ENCODE results near the gene ATG4C.
A peak's percentile ranks its signal among the peaks of the same experiment; 100 is the strongest.

Gene ATG4C

DNA sequence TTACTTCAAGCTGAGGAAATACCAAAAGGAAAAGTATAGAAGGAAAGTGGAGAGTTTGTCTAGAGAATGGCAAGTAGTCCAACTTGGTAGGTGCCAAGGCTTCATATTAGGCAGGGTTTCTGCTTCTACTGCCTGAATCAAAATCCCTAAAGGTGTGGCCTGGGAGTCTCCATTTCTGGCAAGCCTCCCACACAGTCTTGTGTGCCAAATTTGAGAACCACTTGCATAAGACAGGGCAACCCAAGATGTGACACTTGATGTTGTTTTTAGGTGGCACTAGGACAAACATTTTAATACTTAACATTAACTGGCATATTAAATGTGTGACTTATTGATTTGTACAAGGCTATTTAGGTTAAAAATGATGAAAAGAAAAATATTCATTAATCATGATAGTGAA lies 60.1 kb downstream of the ATG4C start:
- DNase-seq = no peak

DNA sequence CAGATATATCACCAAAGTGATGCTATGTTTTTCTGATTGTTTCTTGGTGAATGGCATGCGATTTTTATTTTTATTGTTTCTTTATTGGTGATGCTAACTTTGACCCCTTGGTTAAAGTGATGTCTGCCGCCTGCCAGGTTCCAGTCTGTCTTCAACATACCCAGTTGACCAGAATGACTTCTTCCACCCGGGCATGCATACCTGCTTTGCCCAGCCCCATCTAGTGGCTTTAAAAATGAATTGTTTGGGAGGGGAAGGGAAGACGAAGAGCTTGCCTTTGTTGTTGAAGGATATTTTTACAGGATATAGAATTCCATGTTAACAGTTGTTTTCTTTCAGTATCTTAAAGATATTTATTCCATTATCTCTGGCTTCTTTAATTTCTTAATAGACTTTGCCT lies 65.1 kb downstream of the ATG4C start:
- DNase-seq = no peak

DNA sequence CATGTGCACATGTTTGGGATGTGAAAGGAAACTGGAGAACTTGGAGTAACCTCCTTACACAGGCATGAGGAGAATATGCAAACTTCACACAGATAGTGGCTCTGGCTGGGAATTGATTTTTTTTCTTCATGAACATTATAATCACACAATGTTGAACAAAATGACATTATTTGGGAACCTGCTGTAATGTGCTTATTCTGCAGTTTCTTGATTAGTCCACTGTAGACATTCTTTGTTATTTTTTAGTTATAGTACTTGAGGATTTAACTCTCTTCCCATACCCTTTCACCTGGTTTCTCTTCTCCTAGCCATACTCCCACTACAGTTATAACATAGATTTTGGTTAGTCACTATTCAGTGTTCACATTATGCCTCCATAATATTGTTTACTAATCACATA lies 68.3 kb downstream of the ATG4C start:
- no peak for DNase-seq

DNA sequence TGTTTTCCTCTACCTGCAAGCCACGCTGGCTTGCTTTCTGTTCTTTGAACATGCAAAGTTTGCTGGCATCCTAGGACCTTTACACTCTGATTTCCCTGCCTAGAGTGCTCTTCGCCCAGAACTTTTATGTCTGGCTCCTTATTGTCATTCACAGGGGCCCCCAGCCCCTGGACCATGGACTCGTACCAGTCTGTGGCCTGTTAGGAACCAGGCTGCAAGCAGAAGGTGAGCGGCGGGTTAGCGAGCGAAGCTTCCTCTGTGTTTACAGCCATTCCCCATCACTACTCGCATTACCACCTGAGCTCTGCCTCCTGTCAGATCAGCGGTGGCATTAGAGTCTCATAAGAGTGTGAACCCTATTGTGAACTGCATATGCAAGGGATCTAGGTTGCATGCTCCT lies 73.0 kb downstream of the ATG4C start:
- DNase-seq = no peak

DNA sequence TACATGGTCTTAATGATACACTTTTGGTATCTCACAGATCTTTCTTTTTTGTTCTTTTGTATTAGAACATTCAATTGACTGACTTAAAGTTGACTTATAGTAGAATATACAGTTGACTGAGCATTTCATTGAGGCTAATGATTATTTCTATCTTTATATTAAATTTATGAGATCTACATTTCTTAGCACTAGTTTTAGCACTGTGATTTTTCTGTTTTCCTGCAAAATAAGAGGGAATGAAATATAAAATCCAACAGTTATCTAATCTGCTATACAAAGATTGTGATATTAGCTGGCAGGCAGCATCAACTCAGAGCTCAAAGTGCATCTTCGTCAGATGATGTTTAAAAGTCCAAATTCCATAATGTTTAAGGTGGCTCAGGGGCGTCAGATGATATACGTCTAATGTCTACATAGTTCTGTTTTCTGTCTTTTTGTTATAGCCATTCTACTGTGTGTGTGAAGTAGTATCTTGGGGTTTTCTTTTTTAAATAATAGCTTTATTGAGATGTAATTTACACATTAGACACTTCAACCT lies 85.4 kb downstream of the ATG4C start:
- DNase-seq = no peak

DNA sequence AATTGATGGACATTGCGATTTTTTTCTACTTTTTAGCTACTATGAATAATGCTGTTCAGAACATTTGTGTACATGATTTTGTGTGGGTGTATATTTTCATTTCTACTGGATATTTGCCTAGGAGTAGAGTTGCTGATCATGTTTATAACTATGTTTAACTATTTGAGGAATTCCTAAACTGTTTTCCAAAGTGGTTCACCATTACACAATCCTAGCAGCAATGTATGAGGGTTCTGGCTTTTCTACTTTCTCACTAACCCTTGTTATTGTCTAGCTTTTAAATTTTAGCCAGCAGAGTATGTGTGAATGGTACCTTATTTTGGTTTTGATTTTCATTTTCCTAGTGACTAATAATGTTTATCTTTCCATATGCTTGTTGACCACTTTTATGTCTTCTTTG lies 86.2 kb downstream of the ATG4C start:
- DNase-seq = no peak

DNA sequence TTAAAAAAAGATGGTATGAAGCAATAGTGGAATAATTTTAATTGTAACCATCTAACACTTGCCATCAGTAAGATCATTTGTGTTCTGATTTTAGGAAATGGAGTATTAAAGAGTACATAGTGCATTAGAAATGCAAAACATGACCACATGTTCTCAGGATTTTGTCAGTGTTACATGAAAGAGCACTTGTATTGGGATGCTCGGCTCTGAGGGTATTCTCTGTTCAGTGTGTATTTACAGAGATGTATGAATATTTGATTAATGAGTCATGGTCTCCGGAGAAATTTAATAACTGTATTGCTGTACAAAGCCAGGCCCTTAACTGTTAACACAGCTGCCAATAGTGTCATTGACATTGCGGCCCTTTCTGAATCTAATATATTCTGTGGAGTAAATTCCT lies 91.7 kb downstream of the ATG4C start:
- no peak for DNase-seq

DNA sequence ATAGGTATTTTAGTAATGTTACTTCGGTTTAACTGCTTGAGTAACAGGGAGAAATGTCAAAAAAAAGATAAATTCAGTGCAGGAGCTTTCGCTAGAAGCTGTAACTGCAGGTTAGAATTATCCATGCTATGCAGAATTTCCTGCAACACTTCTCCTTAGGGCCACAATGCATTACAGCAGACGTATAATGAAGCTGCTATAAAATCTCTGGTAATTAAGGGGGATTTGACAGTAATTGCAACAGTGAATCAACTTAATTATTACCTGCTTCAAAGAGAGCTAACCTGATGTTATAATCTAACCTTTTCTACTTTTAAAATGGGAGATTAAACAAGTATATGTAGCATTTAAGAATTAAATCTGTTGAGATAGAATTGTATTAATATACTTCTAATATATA lies 92.6 kb downstream of the ATG4C start:
- no peak for DNase-seq

DNA sequence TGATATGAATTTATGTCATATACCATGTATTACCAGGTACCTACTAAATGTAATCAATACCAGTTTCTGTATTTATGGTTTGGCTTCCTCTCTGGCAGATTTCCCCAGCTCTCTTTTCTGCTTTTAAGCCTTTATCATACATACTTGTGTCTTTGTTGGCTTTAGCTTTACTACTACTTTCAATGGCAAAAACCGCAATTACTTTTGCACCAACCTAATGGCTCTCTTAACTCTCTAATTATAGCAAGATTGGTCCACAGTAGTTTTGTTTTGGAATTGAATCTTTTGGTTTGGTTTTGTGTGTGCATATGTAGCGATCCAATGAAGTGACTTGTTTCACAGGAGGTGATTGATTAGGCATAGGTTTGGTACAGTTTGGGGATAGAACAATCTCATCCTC lies 93.6 kb downstream of the ATG4C start:
- DNase-seq = no peak

DNA sequence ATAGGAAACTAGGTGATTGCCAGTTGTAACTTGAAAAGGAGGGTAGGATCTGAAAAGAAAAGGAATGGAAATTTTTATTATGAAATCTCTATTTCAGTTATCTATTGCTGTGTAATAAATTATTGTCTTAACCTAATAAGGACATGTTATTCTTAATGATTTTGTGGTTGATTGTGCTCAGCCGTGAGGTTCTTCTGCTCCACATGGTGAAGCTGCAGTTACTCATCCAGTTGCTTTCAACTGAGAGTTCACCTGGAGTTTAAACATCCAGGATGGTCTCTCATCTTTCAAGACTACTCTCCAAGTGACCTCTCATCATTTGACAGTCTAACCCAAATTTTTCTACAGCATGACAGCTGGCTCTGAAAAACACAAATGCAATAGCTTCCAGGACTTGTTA lies 96.0 kb downstream of the ATG4C start:
- peak; percentile 76 for DNase-seq

DNA sequence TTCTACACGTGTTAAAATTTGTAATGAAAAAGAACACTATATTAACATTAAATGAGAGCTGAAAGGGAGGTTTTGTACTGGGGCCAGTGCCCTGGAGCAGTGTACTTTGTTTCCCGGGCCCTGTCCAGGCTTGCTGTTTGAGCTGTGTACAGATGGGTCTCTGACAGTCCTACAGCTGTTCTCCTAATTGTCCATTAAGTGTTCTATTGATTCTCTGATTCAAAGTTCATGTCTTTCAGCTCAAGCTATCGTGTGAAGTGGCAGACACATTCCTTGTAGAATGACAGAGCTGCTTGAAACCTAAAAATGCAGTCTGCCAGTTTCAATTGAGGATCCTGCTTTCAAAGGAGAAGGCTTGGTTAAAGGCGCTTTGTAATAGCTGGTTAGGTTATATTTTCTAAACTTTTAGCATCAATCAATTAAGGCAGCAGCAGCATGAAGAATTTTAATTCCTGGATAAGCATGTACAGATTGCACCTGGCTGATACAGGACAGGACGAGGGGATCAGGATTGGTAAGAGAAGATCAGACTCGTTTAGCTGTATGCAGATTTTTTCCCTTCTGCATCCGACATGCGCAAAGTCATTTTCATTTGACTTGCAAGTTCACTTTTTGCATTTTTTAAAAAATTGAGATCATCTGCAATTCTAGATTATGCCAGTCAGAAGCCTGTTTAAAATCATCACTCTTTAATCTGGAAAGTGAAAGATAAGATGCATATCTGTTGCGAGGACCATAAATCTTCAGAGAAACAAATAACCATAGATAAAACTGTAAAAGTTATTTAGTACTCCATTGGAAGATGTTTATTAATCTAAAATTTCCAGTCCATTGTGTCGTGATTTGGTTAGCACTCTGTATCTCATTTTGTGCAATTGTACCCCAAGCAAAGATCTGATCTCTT lies 98.5 kb downstream of the ATG4C start:
- DNase-seq = peak; percentile 94

DNA sequence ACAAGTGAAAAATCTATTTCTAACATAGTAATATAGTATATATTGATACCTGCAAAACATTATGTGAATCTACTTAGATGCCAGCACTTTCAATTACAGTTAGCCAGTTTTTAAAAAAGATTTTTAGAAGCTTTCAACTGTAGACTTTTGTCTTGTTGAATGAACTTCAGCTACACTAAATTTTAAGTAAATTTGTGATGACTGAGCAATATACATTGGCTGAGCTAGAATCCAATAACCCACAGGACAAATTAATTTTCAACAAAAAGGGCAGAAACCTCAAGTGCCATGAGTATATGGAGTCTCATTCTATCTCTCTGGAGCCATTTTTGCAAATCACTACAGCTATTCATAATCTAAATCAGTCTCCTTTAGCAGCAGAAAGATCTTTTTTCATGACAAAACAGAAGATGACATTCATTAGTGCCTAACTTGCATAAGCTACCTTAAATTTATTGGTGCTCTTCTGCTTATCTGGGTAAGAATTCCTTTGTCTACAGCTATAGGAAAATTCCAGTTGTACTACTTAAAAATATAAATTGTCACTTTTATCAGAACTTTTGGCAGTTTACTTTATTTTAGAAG lies 100.3 kb downstream of the ATG4C start:
- no peak for DNase-seq

DNA sequence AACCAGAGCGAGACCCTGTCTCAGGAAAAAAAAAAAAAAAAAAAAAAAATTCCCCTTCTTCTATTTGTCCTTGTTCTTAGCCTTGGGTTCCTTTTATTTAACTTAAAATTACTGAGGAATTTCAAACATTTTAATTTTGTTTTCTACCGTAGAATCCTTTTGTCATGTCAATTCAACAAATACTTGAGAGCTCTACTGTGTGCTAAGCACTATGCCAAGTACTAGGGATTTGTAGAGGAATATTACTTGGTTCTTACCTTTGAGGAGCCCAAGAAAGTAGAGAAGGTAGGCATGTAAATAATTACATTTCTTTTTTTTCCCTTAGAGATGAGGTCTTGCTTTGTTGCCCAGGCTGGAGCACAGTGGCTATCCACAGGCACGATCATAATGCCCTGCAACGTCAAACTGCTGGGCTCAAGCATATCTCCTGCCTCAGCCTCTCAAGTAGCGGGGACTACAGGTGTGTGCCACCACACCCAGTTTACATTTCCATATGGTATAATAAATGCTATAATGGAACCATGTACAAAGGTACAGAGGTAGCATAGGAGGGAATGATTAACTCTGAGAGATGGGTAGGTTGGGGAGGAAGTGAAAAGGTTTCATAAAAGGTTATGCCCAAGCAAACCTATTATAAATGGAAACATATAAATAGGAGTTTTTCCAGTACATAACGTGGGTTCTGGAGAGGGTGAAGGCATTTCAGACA lies 104.0 kb downstream of the ATG4C start:
- DNase-seq = no peak

DNA sequence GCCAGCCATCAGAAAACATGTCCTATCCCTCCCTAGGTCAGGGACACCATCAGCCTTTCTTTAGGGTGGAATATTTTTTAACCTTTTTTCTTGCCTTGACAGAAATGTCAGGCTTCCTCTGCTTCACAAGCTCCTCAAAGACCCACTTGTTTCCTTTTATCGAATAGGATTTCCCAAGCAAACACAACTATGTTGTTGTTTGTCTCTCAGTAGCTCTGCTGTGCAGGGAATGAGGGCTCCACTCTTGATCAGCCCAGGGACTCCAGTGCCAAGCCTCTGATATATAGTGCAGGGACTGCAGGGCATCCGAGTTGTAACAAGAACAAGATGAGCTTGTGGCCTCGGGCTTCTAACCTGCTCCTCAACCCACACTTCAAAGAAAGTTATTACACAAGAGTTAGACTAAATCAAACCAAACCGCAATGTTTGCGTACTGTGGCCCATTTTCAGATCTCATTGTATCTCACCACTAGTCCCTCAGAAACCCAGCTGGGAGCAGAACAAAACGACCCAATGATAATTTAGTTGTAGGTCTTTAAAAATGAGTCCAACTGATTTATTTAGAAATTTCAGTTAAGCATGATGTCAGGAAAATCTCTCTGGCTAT lies 108.1 kb downstream of the ATG4C start:
- no peak for DNase-seq

DNA sequence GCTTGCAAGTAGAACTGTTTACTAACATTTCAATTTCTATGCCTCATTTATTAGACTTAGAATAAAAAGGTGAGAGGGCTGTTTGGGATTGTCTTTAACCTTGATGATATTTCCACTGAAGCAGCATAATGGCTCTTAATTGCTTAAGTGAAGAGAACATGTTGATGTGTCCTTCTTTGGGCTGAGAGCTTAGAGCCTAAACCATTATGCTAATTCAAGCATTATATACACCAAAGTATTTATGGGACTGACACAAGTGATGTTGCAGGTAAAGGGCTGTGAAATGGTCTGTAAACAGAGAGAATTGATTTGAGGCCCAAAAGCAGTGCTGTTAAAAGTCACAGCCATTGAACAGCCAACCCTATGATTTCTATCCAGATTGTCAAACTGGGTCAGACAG lies 113.9 kb downstream of the ATG4C start:
- DNase-seq = peak; percentile 11

DNA sequence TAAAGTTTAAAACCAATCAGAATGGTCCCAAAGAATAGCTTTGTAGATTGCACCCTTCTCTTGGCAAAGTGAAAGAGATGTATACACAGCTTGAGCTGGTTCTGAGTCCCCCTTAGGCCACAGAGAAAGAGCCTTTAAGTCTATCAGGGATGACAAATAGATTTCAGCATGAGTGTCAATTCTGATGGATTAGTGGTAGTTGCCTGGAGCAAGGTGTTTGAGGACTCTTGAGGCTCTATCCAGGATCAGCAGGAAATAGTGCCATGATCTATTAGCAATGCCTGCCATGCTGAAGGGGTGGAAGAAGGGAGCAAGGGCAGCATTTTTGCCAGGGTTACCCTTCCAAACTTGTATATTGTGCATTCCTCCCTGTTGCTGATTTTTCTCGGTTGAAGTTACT lies 116.6 kb downstream of the ATG4C start:
- DNase-seq = no peak

DNA sequence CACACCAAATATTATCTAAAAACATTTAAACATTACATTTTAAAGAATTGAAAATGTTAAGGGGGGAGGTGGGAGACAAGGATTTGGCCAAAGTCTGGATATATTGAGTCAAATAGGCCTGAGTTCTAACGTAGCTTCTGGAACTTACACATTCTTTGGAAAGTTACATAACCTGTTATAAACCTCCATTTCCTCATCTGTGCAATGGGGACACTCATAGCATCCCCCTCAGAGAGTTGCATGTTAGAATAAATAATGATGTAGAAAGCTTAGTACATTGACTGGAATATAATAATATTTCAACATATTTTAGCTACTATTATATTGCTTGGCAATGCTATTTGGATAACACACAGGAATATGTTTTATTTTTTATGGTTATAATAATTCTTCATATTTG lies 117.7 kb downstream of the ATG4C start:
- DNase-seq = no peak

DNA sequence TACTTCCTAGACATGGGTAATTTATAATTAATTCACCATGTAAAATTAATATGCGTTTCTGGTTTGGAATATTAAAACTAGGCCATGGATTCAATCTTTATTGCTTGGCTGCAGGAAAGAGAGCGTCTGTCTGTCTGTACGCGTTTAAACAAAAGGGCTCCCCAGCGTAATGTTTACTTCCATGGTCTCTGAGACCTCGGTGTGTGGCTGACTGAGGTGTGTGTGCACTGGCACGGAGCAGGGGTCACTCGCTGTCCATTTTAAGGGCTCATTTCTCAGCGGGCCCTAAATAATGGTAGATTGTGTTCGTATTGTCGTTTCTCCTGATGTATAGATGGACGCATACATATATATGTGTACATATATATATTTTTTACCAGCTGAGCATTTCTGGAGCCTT lies 119.6 kb downstream of the ATG4C start:
- no peak for DNase-seq

DNA sequence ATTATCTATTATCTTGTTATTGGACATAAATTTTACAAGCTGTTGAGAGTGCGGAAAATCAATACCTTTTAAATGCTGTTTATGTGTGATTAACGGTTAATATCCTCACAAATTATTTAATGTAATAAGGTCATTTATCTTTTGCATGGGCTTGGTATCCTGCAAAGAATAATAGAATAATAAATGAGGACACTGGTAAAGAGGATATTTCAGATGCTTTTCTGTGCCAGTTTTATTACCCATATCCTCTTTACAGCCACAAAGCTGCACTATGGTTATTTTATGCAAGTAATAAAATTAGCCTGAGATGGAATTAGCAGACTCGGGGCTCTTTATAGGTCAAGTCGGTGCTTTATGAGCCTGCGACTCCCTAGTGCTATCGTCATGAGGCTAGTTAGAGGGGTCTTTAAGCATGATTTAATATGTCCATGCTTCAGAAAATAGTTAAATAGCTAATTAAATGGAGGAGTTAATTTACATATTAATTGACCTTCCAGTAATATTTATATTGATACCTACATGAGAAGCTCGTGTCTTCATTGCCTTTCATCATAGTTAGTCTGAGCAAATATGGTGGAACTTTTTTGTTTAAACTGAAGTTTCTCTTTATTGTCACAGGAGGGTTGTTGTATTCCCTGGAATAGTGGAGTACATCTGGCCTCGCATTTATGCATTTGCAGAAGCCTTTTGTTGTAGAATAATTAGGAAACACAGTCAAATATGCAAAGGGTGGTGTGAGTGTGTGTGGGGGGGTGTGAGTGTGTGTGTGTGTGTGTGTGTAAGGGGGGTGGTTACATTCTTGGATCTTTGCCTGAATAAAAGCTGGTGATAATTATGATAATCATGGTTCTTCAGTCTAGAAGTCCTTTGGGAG lies 120.3 kb downstream of the ATG4C start:
- no peak for DNase-seq

DNA sequence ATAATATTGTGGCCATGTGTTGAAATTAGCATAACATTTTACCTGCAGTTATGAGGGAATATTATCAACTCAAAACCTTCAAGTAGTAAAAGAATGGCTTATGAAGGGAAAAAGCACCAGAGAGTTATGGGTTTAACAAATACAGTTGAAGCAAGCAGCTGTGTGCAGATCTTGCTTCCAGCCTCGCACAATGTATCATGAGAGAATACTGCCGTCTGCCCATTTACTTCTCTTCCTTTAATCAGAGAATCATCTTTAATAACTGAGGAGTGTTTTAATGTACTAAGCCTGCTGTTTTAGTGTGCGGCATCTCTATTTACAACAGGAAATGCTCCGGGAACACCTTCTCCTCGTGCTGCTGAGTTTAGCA lies 120.9 kb downstream of the ATG4C start:
- DNase-seq = peak; percentile 28

DNA sequence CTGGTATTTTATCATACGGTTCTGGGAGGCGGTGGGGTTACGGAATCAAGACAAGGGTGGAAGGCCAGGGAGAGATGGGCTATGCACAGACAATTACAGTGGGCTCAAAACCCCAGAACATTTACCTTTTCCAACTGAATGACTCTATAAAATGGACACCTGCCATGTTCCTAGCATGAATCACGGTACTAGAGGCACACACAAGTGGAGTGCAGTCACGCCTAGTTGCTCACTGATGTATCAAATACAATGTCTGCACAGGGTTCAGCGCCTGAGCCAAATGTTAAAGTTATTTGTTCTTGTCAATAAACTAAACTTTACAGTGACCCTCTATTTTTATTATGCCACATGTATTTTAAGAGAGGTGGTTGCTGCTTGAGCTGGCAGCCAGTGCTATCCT lies 121.4 kb downstream of the ATG4C start:
- peak; percentile 60 for DNase-seq

DNA sequence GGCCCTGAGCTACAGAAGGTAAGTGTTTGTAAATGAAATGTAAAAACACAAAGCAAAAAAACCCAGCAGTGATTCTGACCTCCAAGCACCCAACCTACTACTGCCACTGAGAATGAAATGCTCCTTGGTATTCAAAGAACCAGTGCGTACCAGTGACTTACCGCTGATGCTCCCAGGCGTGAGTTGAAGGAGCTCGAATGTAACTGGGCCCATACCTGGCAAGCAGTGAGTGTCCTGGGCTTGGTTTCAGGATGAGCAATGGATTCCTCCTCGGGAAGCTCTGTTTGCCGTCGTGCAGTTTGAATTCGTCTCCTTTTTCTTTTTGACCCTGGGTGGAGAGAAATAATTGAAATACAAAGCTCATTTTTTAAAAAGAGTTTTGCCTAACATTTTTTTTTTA lies 121.9 kb downstream of the ATG4C start:
- no peak for DNase-seq

Data from NCI-H2171 treated with DMSO at 0.1 percent for 48 hours (cell line).